ENCODE data around the gene IGFBP1.
"Not testable (repeated sequence)": the region's sequence is repeated elsewhere in the genome, so short reads cannot be mapped to it uniquely, and the experiment has no call there.

Gene IGFBP1

GRCh38 chr7:45848734-45849133 is 39.6 kb upstream of the IGFBP1 start:
- 90% methylated on average over 5 of the region's 6 CpGs for WGBS
- not testable (repeated sequence) for H2BK120ac ChIP-seq (ENCODE audit: low read depth, low read length); H3K4ac ChIP-seq (ENCODE audit: low read depth in 1 of 2, low read length in 2 of 2); H2BK5ac ChIP-seq (ENCODE audit: low read depth, low read length, poor library complexity, severe bottlenecking); H3K4me1 ChIP-seq (ENCODE audit: control insufficient read depth, insufficient read depth, low read depth, low read length); H3K27ac ChIP-seq (ENCODE audit: low read length, poor library complexity, severe bottlenecking); H3K27me3 ChIP-seq (ENCODE audit: control insufficient read depth in 1 of 2, insufficient read depth in 1 of 2, low read length in 2 of 2); H3K79me1 ChIP-seq (replicated peaks; ENCODE audit: low read length, poor library complexity, severe bottlenecking); H2BK12ac ChIP-seq (ENCODE audit: low read length in 2 of 2); H4K8ac ChIP-seq (ENCODE audit: low read length); H3K4me3 ChIP-seq (ENCODE audit: insufficient read depth in 1 of 2, low read depth in 1 of 2, low read length in 2 of 2); H2AK5ac ChIP-seq (ENCODE audit: low read length, severe bottlenecking); H2BK15ac ChIP-seq (ENCODE audit: low read depth, poor library complexity, severe bottlenecking); H3K18ac ChIP-seq (ENCODE audit: low read depth in 1 of 2, low read length in 2 of 2); DNase-seq; H3K4me2 ChIP-seq (ENCODE audit: low read length, poor library complexity, severe bottlenecking); H3K36me3 ChIP-seq (ENCODE audit: control insufficient read depth in 1 of 2, insufficient read depth in 2 of 2, low read depth in 1 of 2, low read length in 2 of 2); H3K9me3 ChIP-seq (ENCODE audit: control insufficient read depth, low read length); H2AFZ ChIP-seq (ENCODE audit: low read depth, low read length); H4K91ac ChIP-seq (ENCODE audit: low read length); H3K14ac ChIP-seq (ENCODE audit: low read length in 2 of 2); H3K9ac ChIP-seq (ENCODE audit: low read length); H3K23ac ChIP-seq (ENCODE audit: low read length in 2 of 2)

DNA sequence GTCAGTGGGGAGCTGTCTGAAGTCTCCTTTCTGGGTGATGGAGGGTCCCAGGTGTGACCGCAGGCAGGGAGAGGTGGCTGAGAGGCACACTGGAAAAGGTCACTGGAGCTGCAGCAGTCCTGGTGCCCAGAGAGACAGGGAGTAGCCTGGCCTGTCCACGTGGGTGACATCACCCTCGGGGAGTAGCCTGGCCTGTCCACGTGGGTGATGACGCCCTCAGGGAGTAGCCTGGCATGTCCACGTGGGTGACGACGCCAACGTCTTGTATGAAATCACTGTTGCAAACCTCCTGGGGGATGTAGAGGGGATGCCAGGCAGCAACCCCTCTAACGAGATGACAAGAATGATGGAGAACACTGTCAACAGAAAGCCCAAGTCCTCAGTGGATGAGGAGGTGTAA is 35.3 kb upstream of the IGFBP1 start:
- WGBS: 82% methylated on average over 9 of the region's 10 CpGs

GRCh38 chr7:45853491-45853890 is 34.8 kb upstream of the IGFBP1 start:
- not testable (repeated sequence) for H2AK5ac ChIP-seq (ENCODE audit: low read length, severe bottlenecking); H3K36me3 ChIP-seq (ENCODE audit: control insufficient read depth in 1 of 2, insufficient read depth in 2 of 2, low read depth in 1 of 2, low read length in 2 of 2); H3K79me1 ChIP-seq (replicated peaks; ENCODE audit: low read length, poor library complexity, severe bottlenecking); H3K4me1 ChIP-seq (ENCODE audit: control insufficient read depth, insufficient read depth, low read depth, low read length); H4K91ac ChIP-seq (ENCODE audit: low read length); H2BK5ac ChIP-seq (ENCODE audit: low read depth, low read length, poor library complexity, severe bottlenecking); H3K27me3 ChIP-seq (ENCODE audit: control insufficient read depth in 1 of 2, insufficient read depth in 1 of 2, low read length in 2 of 2); H3K14ac ChIP-seq (ENCODE audit: low read length in 2 of 2); H2AFZ ChIP-seq (ENCODE audit: low read depth, low read length); H3K27ac ChIP-seq (ENCODE audit: low read length, poor library complexity, severe bottlenecking); H3K9me3 ChIP-seq (ENCODE audit: control insufficient read depth, low read length); H2BK120ac ChIP-seq (ENCODE audit: low read depth, low read length); H3K18ac ChIP-seq (ENCODE audit: low read depth in 1 of 2, low read length in 2 of 2); H3K9ac ChIP-seq (ENCODE audit: low read length); H3K4ac ChIP-seq (ENCODE audit: low read depth in 1 of 2, low read length in 2 of 2); H2BK15ac ChIP-seq (ENCODE audit: low read depth, poor library complexity, severe bottlenecking); H3K23ac ChIP-seq (ENCODE audit: low read length in 2 of 2); H3K4me3 ChIP-seq (ENCODE audit: insufficient read depth in 1 of 2, low read depth in 1 of 2, low read length in 2 of 2); H3K4me2 ChIP-seq (ENCODE audit: low read length, poor library complexity, severe bottlenecking); H4K8ac ChIP-seq (ENCODE audit: low read length); H2BK12ac ChIP-seq (ENCODE audit: low read length in 2 of 2); DNase-seq
- 82% methylated on average over 7 of the region's 8 CpGs for WGBS

More for the DNA sequence above, 35.3 kb upstream of the IGFBP1 start:
- H2BK15ac ChIP-seq (ENCODE audit: low read depth, poor library complexity, severe bottlenecking); H3K4me1 ChIP-seq (ENCODE audit: control insufficient read depth, insufficient read depth, low read depth, low read length); H3K9ac ChIP-seq (ENCODE audit: low read length); DNase-seq; H3K4ac ChIP-seq (ENCODE audit: low read depth in 1 of 2, low read length in 2 of 2); H3K27ac ChIP-seq (ENCODE audit: low read length, poor library complexity, severe bottlenecking); H3K4me2 ChIP-seq (ENCODE audit: low read length, poor library complexity, severe bottlenecking); H2BK5ac ChIP-seq (ENCODE audit: low read depth, low read length, poor library complexity, severe bottlenecking); H4K8ac ChIP-seq (ENCODE audit: low read length); H3K27me3 ChIP-seq (ENCODE audit: control insufficient read depth in 1 of 2, insufficient read depth in 1 of 2, low read length in 2 of 2); H2BK120ac ChIP-seq (ENCODE audit: low read depth, low read length); H3K36me3 ChIP-seq (ENCODE audit: control insufficient read depth in 1 of 2, insufficient read depth in 2 of 2, low read depth in 1 of 2, low read length in 2 of 2); H3K4me3 ChIP-seq (ENCODE audit: insufficient read depth in 1 of 2, low read depth in 1 of 2, low read length in 2 of 2); H3K14ac ChIP-seq (ENCODE audit: low read length in 2 of 2); H2BK12ac ChIP-seq (ENCODE audit: low read length in 2 of 2); H3K9me3 ChIP-seq (ENCODE audit: control insufficient read depth, low read length); H3K23ac ChIP-seq (ENCODE audit: low read length in 2 of 2); H3K18ac ChIP-seq (ENCODE audit: low read depth in 1 of 2, low read length in 2 of 2); H4K91ac ChIP-seq (ENCODE audit: low read length); H2AK5ac ChIP-seq (ENCODE audit: low read length, severe bottlenecking); H3K79me1 ChIP-seq (replicated peaks; ENCODE audit: low read length, poor library complexity, severe bottlenecking); H2AFZ ChIP-seq (ENCODE audit: low read depth, low read length): not testable (repeated sequence)

- peaks cover 12 to 25% of the 10 kb centered on the region in 2 experiments for H3K27me3 ChIP-seq (ENCODE audit: control insufficient read depth in 1 of 2, insufficient read depth in 1 of 2, low read length in 2 of 2)
- WGBS: 56% methylated on average over 3 of the region's 3 CpGs
- not testable (repeated sequence) for H3K23ac ChIP-seq (ENCODE audit: low read length in 2 of 2); H3K9me3 ChIP-seq (ENCODE audit: control insufficient read depth, low read length); H3K4me3 ChIP-seq (ENCODE audit: insufficient read depth in 1 of 2, low read depth in 1 of 2, low read length in 2 of 2); H3K18ac ChIP-seq (ENCODE audit: low read depth in 1 of 2, low read length in 2 of 2); H3K9ac ChIP-seq (ENCODE audit: low read length); H3K4ac ChIP-seq (ENCODE audit: low read depth in 1 of 2, low read length in 2 of 2); H2BK5ac ChIP-seq (ENCODE audit: low read depth, low read length, poor library complexity, severe bottlenecking); H2BK15ac ChIP-seq (ENCODE audit: low read depth, poor library complexity, severe bottlenecking); H2AFZ ChIP-seq (ENCODE audit: low read depth, low read length); H2BK12ac ChIP-seq (ENCODE audit: low read length in 2 of 2); H3K79me1 ChIP-seq (replicated peaks; ENCODE audit: low read length, poor library complexity, severe bottlenecking); H3K14ac ChIP-seq (ENCODE audit: low read length in 2 of 2); H3K36me3 ChIP-seq (ENCODE audit: control insufficient read depth in 1 of 2, insufficient read depth in 2 of 2, low read depth in 1 of 2, low read length in 2 of 2); H3K4me1 ChIP-seq (ENCODE audit: control insufficient read depth, insufficient read depth, low read depth, low read length); H3K27ac ChIP-seq (ENCODE audit: low read length, poor library complexity, severe bottlenecking); H4K8ac ChIP-seq (ENCODE audit: low read length); DNase-seq; H2AK5ac ChIP-seq (ENCODE audit: low read length, severe bottlenecking); H3K4me2 ChIP-seq (ENCODE audit: low read length, poor library complexity, severe bottlenecking); H4K91ac ChIP-seq (ENCODE audit: low read length); H2BK120ac ChIP-seq (ENCODE audit: low read depth, low read length)
Observed at GRCh38 chr7:45855680-45856079, 32.6 kb upstream of the IGFBP1 start.
